Activated T-helper 1 cell treated with anti-CD3 and anti-CD28 coated beads, Interleukin-2, amount 50 U/mL, for 16 hours (primary cell): ENCODE measurements around the gene ENTPD2.
A peak's percentile ranks its signal among the peaks of the same experiment; 100 is the strongest.

ENCODE experiments used
- DNase-seq, 2 donors: peaks; one replicate each; pipeline ENCODE4 v3.0.0-alpha.2; 2020; ENCODE audit warnings: low read depth in 1 of 2, low spot score in 1 of 2

The ENTPD2 gene

GRCh38 chr9:137053944-137054931 is at the start of gene ENTPD2:
TSS of gene ENTPD2 (minus strand) at chr9:137054061. CDS start at chr9:137053997, 64 bp downstream.
- no peak for DNase-seq

- DNase-seq, result no peak
These were observed 49.5 kb upstream of the ENTPD2 start for GRCh38 chr9:137103206-137103999.

DNA sequence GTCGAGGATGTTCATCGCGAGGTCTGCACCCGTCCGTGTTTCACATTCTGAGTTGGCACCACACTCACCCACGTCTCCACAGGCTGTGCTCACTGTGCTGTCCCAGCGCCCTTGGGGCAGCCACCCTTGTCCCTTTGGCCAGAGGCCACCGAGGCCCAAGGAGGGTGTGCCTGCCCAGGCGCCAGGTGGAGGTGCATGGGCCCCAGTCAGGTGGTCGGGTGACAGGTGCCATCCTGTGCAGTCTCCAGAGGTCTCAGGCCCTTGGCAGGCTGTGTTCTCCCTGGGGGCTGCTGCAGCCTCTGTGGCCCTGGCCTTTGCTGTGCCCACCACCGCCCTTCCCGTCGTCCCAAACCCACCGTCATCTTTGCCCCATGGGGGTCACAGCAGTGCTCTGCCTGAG is 45.4 kb upstream of the ENTPD2 start:
- DNase-seq, result no peak

GRCh38 chr9:137097761-137098462 is 44.1 kb upstream of the ENTPD2 start:
- DNase-seq, result no peak

DNA sequence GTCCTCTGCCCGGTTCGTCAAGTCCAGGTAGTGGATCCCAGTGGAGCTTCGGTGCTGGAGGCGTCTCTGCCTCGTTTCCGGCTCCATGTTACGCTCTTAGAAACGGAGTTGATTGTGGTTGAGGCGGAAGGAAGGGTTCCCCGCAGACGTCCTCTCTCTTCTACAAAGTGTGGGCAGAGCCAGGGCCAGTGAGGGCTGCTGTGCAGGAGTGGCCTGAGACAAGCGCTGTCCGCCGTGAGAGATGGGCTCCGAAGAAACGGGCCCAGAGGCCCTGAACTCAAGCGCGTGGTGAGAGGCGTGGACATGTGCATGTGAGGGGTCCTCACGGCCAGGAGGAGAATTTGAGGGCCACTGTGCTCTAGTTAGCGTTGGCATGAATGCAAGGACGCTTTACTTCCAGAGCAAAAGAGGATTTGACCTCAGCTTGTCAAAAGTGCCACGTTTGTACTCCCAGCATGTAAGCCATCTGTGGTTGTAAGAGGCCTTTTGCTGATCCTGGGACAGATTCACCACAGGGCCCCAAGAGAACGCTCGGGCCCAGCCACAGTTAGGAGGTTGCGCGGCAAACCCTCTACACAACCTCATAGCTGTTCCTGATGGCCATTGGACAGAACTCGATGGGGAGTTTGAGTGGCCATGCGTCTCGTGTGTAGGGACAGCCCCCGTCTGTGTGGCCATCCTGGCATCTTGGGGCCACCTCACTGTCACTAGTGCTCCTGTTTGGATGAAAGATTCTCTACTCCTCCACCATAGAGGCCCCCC is 43.1 kb upstream of the ENTPD2 start:
- DNase-seq, result no peak

GRCh38 chr9:137095664-137096517 is 42.0 kb upstream of the ENTPD2 start:
- peak; percentile 68 to 75 for DNase-seq

GRCh38 chr9:137089232-137089947 is 35.5 kb upstream of the ENTPD2 start:
- no peak for DNase-seq

- DNase-seq, result no peak
These were observed 34.3 kb upstream of the ENTPD2 start for GRCh38 chr9:137088121-137088520.

DNA sequence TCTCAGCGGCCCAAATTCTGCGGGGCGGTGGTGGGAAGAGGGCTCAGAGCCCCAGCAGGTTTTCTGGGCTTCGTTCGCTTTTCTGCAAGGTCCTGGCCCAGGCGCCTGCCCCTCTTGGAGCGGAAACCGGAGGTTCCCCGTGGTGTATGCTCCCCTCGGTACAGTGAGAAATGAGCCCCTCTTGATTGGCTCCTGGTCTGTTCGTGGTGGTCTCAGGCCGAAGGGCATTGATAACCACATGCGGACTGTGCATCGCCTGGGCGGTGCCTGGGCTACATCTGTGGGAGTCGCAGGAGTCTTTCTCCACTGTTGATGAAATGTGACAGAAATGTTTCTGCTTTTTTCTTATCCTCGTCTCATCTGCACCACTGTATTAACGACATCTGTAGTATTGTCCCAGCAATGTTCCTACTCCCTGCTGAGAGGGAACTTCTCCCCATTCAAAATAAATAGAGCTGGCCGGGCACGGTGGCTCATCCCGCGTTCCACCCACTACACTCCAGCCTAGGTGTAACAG is 33.6 kb upstream of the ENTPD2 start:
- DNase-seq, result no peak

DNA sequence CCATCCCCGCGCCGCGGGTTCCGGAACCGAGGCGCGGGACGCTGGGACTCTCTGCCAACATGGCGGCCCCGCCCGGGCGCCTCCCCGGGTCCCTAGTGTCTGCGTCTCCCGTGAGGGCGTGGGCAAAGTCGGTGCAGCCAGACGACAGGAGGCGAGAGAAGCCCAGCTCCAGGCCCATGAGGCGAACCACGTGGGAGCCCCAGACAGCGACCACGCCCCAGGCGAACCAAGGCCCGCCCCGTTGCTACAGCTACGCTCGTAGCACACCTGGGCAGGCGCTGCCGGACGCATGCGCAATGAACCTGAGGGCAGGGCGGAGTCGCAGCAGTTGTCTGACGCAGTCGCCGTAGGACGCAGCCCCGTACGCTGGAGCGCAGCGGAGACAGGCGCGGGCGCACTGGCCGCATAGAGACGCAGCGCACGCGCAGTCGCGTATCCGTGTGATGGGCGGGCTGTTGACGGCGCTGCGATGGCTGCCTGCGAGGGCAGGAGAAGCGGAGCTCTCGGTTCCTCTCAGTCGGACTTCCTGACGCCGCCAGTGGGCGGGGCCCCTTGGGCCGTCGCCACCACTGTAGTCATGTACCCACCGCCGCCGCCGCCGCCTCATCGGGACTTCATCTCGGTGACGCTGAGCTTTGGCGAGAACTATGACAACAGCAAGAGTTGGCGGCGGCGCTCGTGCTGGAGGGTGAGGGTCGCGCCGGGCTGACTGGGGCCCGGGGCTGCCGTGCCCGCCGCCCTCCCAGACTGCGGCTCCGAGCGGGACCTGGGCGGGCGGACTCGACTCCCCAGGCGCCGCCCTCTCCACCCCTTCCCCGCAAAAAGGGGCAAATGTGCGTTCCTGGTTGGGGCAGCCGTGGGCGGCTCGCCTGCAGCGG is 32.9 kb upstream of the ENTPD2 start, which contains the start of gene MAN1B1:
Gene MAN1B1 (plus strand): TSS at position 455 of the 878 bp plus-strand sequence. CDS start 15 bp downstream, at position 470.
- DNase-seq, result peak; percentile 97 to 99

DNA sequence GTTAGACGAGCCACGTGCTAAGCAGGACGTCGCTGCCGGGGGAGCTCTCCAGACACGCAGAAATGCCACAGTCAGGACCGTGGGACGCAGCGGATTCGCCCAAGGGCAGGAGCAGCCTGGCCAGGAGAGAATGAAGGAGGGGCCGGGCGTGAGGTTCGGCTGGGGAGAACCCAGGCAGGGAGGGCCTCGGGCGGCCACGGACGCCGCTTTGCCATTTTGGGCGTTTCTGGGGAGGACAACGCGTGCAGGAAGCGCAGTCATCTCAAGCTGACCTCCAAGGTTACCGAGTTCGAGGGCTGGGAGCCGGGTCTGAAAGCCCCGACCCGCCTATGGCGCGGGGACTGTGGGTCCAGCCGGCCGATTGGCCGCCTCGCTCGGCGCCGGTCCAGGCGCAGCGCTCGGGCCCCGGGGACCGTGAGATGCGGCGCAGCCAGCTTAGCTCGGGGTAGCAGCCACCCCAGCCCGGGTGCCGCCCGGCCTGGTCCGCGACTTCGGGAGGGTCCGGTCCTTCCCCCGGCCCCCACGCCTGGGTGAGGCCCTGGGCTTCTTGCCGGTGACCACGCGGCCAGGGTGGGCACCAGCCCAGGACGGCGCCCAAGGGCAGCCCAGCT is 32.2 kb upstream of the ENTPD2 start:
- DNase-seq, result no peak

- DNase-seq, result no peak
These were observed 30.7 kb upstream of the ENTPD2 start for GRCh38 chr9:137084526-137084925.

DNA sequence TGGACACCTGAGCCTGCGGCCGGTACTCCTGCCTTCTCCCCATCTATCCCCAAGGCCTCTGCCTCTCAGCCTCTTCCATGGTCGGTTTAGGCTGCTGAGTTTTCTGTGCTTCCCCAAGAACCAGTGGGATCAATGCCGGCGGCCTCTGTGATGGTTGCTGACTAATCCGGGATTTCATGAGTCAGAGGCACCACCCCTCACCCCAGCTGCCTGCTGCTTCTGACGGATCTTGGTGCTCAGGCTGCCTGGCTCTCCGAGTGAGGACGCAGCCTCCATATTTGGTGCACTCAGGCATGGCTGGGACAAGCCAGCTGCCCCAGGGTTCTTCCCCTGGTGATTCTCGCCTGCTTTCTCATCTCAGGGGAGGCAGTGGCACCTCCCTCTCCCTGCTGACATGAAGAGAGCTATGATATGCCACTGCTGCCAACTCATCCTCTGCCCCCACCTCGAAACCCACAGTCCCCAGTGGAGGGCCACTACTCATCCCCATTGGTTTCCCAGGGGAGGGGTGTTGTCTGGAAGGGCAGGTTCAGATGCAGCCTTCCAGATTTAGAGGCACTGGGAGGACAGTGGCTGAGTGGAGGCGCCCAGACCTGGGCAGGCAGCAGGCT is 29.6 kb upstream of the ENTPD2 start:
- DNase-seq, result no peak

DNA sequence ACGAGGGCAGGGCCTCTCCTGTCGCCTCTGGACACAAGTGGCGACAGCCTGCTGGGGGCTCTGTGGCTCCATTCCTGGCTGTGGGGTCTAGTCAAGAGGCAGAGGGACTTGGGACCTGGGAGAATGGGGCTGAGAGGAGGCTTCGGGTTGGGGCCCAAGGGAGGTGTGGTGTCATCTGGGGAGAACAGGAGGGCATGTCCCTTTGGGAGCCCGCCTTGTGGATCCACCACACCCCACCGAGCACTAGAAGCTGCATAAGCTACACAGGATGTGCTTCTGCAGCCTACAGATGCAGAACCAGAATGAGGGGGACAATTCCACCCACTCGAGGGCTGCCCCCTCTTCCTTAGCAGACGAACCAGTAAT is 29.0 kb upstream of the ENTPD2 start:
- DNase-seq, result no peak

GRCh38 chr9:137082222-137082924 is 28.5 kb upstream of the ENTPD2 start:
- no peak for DNase-seq
